Gastroesophageal sphincter (tissue), 3 donors: ENCODE results near the gene FAM168A.

ENCODE experiments used
- EP300 ChIP-seq: sonication (generic); formaldehyde crosslinking; IDR thresholded peaks from one replicate; pipeline ENCODE4 v1.6.1; 2017; ENCODE audit warnings: antibody characterized with exemption, mild to moderate bottlenecking
- POLR2A ChIP-seq, 2 donors: fragments of 450-650 bp; IDR thresholded peaks; one replicate each; pipeline ENCODE4 v1.6.1; 2017; ENCODE audit warnings: antibody characterized with exemption in 2 of 2, mild to moderate bottlenecking in 2 of 2, moderate library complexity in 1 of 2
- POLR2AphosphoS5 ChIP-seq: sonication (generic); formaldehyde crosslinking; IDR thresholded peaks from one replicate; pipeline ENCODE4 v1.6.1; 2017; ENCODE audit warnings: antibody characterized with exemption
- TF ChIP-seq, protein P1 (sequence below), 4 experiments: fragments of 200-600 bp in 2 of 4; fragments of 450-650 bp in 2 of 4; sonication (generic) in 1 of 4; IDR thresholded peaks; one replicate each; pipeline ENCODE4 v1.5.1; 2017 to 2019; ENCODE audit warnings: antibody characterized with exemption in 4 of 4, mild to moderate bottlenecking in 2 of 4, moderate library complexity in 2 of 4

DNA sequence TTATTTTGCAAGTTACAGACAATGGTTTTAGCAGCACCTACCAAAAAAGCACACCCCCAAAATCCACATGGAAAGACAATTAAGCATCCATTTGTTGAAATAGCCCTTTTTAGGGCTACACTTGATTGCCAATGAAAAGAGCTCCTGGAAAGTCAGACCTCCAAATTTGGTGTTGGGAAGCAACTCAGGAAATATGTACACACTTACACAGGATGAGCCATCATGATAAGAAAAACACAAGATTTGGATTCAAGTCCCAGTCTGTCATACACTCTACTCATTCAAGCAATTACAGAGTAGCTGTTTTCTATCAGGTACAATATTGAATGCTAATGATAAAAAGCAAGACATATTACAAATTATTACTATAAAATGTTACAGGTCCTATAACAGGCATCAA, 31.5 kb downstream of the FAM168A start:
- TF ChIP-seq, protein P1, sequence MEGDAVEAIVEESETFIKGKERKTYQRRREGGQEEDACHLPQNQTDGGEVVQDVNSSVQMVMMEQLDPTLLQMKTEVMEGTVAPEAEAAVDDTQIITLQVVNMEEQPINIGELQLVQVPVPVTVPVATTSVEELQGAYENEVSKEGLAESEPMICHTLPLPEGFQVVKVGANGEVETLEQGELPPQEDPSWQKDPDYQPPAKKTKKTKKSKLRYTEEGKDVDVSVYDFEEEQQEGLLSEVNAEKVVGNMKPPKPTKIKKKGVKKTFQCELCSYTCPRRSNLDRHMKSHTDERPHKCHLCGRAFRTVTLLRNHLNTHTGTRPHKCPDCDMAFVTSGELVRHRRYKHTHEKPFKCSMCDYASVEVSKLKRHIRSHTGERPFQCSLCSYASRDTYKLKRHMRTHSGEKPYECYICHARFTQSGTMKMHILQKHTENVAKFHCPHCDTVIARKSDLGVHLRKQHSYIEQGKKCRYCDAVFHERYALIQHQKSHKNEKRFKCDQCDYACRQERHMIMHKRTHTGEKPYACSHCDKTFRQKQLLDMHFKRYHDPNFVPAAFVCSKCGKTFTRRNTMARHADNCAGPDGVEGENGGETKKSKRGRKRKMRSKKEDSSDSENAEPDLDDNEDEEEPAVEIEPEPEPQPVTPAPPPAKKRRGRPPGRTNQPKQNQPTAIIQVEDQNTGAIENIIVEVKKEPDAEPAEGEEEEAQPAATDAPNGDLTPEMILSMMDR (IDR thresholded peaks at IDR 0.05), result no peak
- no peak for TF ChIP-seq POLR2A (IDR thresholded peaks at IDR 0.05)
- TF ChIP-seq POLR2AphosphoS5, result no peak
- TF ChIP-seq EP300, result no peak
